HepG2 (cell line): ENCODE measurements around the gene CDK9. TPM values are rescaled to one million over a fixed set of nuclear protein-coding genes. Genes with fewer than 3 reads are reported as not detected.
"Not testable (repeated sequence)": the region's sequence is repeated elsewhere in the genome, so short reads cannot be mapped to it uniquely, and the experiment has no call there.

Experiments
- ATAC-seq: fragments of 200-7000 bp; cut with Tn5 transposase; 3 replicates; pipeline ENCODE4 v1.9.1; 2020; ENCODE audit warnings: mild to moderate bottlenecking, moderate library complexity
- BruUV-seq: library from RNA; stranded (reverse); fragments of 400-500 nt; replicated peaks from 2 replicates; lab custom pipeline; 2021; lab: Mats Ljungman, UMichigan
- CTCF ChIA-PET: fragments of 300-600 bp; formaldehyde crosslinking; extraction: SDS; loops from one replicate; lab custom pipeline; 2021; ENCODE audit warnings: low total read pairs, inconsistent platforms, low intra/inter-chr PET ratio; lab: Yijun Ruan, JAX
- POLR2A ChIA-PET: fragments of 350-600 bp; sonication (Branson Sonifier 250); formaldehyde crosslinking; loops from one replicate; lab custom pipeline; 2020; ENCODE audit warnings: antibody characterized with exemption, inconsistent platforms; lab: Yijun Ruan, JAX
- DNase-seq: peaks from one replicate; pipeline ENCODE4 v3.0.0-alpha.2; 2015; ENCODE audit warnings: low spot score
- FAIRE-seq: peaks from 3 replicates; lab custom pipeline; 2011; peaks lifted over from hg19 to GRCh38; lab: Jason Lieb, UNC
- H2AFZ ChIP-seq: one replicate; pipeline ENCODE4 v1.6.1; 2011; ENCODE audit warnings: low read length, inconsistent platforms
- H3K27ac ChIP-seq: fragments of 300-600 bp; 3 replicates; pipeline ENCODE4 v1.8.0; 2011; ENCODE audit warnings: mixed run types, mild to moderate bottlenecking, mixed read lengths, low read length, inconsistent platforms; ENCODE audit not compliant: insufficient read depth; ENCODE audit errors: extremely low read length
- H3K27me3 ChIP-seq, 2 experiments: fragments of 200-600 bp in 1 of 2; 2 replicates in 1 of 2; 3 replicates in 1 of 2; pipeline versions ENCODE4 v1.6.0 to v1.8.0; 2011; ENCODE audit warnings: low read length in 2 of 2, mild to moderate bottlenecking in 2 of 2, moderate library complexity in 2 of 2, inconsistent platforms in 1 of 2; ENCODE audit not compliant: insufficient read depth in 2 of 2, control insufficient read depth in 1 of 2
- H3K36me3 ChIP-seq, 2 experiments: fragments of 200-600 bp in 1 of 2; replicated peaks in 1 of 2; 2 replicates in 1 of 2; 3 replicates in 1 of 2; pipeline versions ENCODE4 v1.5.1 to v1.8.0; 2011; ENCODE audit warnings: low read length in 2 of 2, inconsistent platforms in 1 of 2; ENCODE audit not compliant: insufficient read depth in 2 of 2, control insufficient read depth in 1 of 2
- H3K4me1 ChIP-seq: 2 replicates; pipeline ENCODE4 v1.5.1; 2012; ENCODE audit warnings: low read length, inconsistent platforms; ENCODE audit not compliant: insufficient read depth
- H3K4me2 ChIP-seq: 2 replicates; pipeline ENCODE4 v1.6.0; 2011; ENCODE audit warnings: low read depth, low read length, inconsistent platforms
- H3K4me3 ChIP-seq, 3 experiments: fragments of 200-600 bp in 1 of 3; sonication (generic), shearing (Covaris generic) in 1 of 3; replicated peaks in 1 of 3; 2 replicates each; pipeline ENCODE4 v1.5.1; 2011 to 2016; ENCODE audit warnings: low read length in 3 of 3, inconsistent platforms in 2 of 3, low read depth in 2 of 3, mild to moderate bottlenecking in 2 of 3, control low read depth in 1 of 3, mixed read lengths in 1 of 3; ENCODE audit not compliant: insufficient read depth in 1 of 3
- H3K79me2 ChIP-seq: one replicate; pipeline ENCODE4 v1.6.1; 2011; ENCODE audit warnings: low read length, inconsistent platforms; ENCODE audit not compliant: insufficient read depth
- H3K9ac ChIP-seq: 2 replicates; pipeline ENCODE4 v1.6.0; 2011; ENCODE audit warnings: mild to moderate bottlenecking, low read depth, low read length, inconsistent platforms; ENCODE audit not compliant: insufficient read depth
- H3K9me3 ChIP-seq: 2 replicates; pipeline ENCODE4 v1.5.1; 2012; ENCODE audit warnings: mild to moderate bottlenecking, low read length
- H4K20me1 ChIP-seq: 2 replicates; pipeline ENCODE4 v1.6.0; 2011; ENCODE audit warnings: inconsistent platforms, mild to moderate bottlenecking, low read length, moderate library complexity; ENCODE audit not compliant: insufficient read depth
- FOXJ3 ChIP-seq: sonication (generic); formaldehyde crosslinking; IDR thresholded peaks from 2 replicates; pipeline ENCODE4 v1.4.0; 2020; ENCODE audit warnings: missing genetic modification reagents, mild to moderate bottlenecking, borderline replicate concordance
- GTF2F1 ChIP-seq: fragments of 150-350 bp; IDR thresholded peaks from 2 replicates; pipeline ENCODE4 v1.6.1; 2014; ENCODE audit warnings: low read length
- MNT ChIP-seq: fragments of 450-650 bp; IDR thresholded peaks from 2 replicates; pipeline ENCODE4 v1.6.1; 2016
- TAF15 ChIP-seq: fragments of 200-400 bp; formaldehyde crosslinking; IDR thresholded peaks from one replicate; pipeline ENCODE4 v1.6.1; 2018; ENCODE audit warnings: mild to moderate bottlenecking, low read depth, low read length; ENCODE audit not compliant: poor library complexity, severe bottlenecking
- ZNF383 ChIP-seq: sonication (generic); formaldehyde crosslinking; IDR thresholded peaks from 2 replicates; pipeline ENCODE4 v1.4.0; 2020; ENCODE audit warnings: missing genetic modification reagents, mild to moderate bottlenecking, borderline replicate concordance
- WGBS: methylation state at CpG from one replicate; pipeline ENCODE4 v1.1.6; 2017; ENCODE audit warnings: low lambda C conversion rate; 5-methylcytosine and 5-hydroxymethylcytosine counted together
- in situ Hi-C: cut with HindIII; loops from 2 replicates; pipeline ENCODE4 v1.10.0; 2017; ENCODE audit warnings: low pct_unique_long_range_greater_than_20kb; ENCODE audit not compliant: extremely low pct_ligation_motif_present
- intact Hi-C: fragments of 100-400 bp; cut with micrococcal nuclease; formaldehyde crosslinking; loops from one replicate; pipeline ENCODE4 v1.10.0; 2022; ENCODE audit not compliant: unreplicated experiment
- polyA plus RNA-seq, 8 experiments: library from polyadenylated mRNA; depleted of rRNA in 3 of 8; stranded (reverse) in 7 of 8; unstranded in 1 of 8; fragments of >200 nt; fragmentation: Illumina TruSeq in 4 of 8; extraction: Trizol in 4 of 8; gene quantifications; 2 replicates each; pipeline versions ENCODE4 v1.2.1 to v1.2.3, GENCODE V29; 2011 to 2016; ENCODE audit warnings: low read depth in 4 of 8, missing spikeins in 1 of 8, mixed read lengths in 1 of 8; ENCODE audit not compliant: insufficient read depth in 1 of 8
- total RNA-seq, 5 experiments: library from RNA; depleted of rRNA; stranded (reverse); fragments of >200 nt; fragmentation: Illumina TruSeq; extraction: Trizol; gene quantifications; 2 replicates each; pipeline ENCODE4 v1.2.3, GENCODE V29; 2016; ENCODE audit warnings: low read depth in 1 of 5

Gene CDK9
- total and polyA plus RNA-seq, 2 of the 13 experiments (the other 11 are each of a cell fraction or from before 2014, with no cell fraction given), result 16.8 to 21.5 TPM

- Histone ChIP-seq H3K27ac (no peak overlapping the region), H3K4me3 (no peak overlapping the region)
- no peak for TF ChIP-seq ZNF383 (CRISPR knock-in tag)
- TF ChIP-seq MNT, result no peak
- TF ChIP-seq TAF15, result no peak
- no peak for TF ChIP-seq GTF2F1
- TF ChIP-seq FOXJ3 (CRISPR knock-in tag), result no peak
- TF ChIP-seq, all 625 proteins: peak for 0
- BruUV-seq, result no TSS peak
- Histone ChIP-seq H3K27me3 (peaks cover 0 to 49% of the 10 kb centered on the region in 2 experiments; a peak in 3 of 5 replicates), H3K9me3 (no peaks in the 10 kb centered on the region), H3K4me1 (no peaks in the 10 kb centered on the region), H3K79me2 (no peaks in the 10 kb centered on the region), H3K36me3 (no peaks in the 10 kb centered on the region), H4K20me1 (no peaks in the 10 kb centered on the region), H2AFZ (no peak overlapping the region), H3K4me2 (no peak overlapping the region), H3K9ac (no peak overlapping the region)
- in situ Hi-C loops, result no loop called here
- DNase-seq (no peak), ATAC-seq (no peak), FAIRE-seq (no peak)
- intact Hi-C loops, result no loop called here
- POLR2A ChIA-PET, result no interaction called here
- 43% methylated on average over 3 of the region's 3 CpGs for WGBS
- CTCF ChIA-PET, result no interaction called here
These were observed 29.6 kb upstream of the CDK9 start for GRCh38 chr9:127756233-127756632.

DNA sequence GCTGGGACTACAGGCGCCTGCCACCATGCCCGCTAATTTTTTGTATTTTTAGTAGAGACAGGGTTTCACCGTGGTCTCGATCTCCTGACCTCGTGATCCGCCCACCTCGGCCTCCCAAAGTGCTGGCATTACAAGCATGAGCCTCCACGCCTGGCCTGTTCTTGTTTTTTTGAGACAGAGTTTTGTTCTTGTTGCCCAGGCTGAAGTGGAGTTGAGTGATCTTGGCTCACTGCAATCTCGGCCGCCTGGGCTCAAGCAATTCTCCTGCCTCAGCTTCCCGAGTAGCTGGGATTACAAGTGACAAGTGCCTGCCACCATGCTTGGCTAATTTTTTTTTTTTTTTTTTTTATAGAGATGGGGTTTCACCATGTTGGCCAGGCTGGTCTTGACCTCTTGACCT, 29.1 kb upstream of the CDK9 start:
- FAIRE-seq, H3K79me2 ChIP-seq, BruUV-seq, ATAC-seq, H3K4me1 ChIP-seq, H3K36me3 ChIP-seq, H2AFZ ChIP-seq, CTCF ChIA-PET, H3K27ac ChIP-seq, intact Hi-C loops, POLR2A ChIA-PET, H3K4me2 ChIP-seq, H3K4me3 ChIP-seq, H3K9me3 ChIP-seq, H4K20me1 ChIP-seq, DNase-seq, H3K9ac ChIP-seq, in situ Hi-C loops: not testable (repeated sequence)
- peaks cover 0 to 52% of the 10 kb centered on the region in 2 experiments; a peak in 3 of 5 replicates for H3K27me3 ChIP-seq
- 14% methylated on average over 11 of the region's 11 CpGs for WGBS
